ENCODE results near the gene PTP4A2.
"Not testable (repeated sequence)": the region's sequence is repeated elsewhere in the genome, so short reads cannot be mapped to it uniquely, and the experiment has no call there.

The PTP4A2 gene

GRCh38 chr1:31949862-31950261 is 11.7 kb upstream of the PTP4A2 start:
- no peak for DNase-seq (ENCODE audit: low read depth)

DNA sequence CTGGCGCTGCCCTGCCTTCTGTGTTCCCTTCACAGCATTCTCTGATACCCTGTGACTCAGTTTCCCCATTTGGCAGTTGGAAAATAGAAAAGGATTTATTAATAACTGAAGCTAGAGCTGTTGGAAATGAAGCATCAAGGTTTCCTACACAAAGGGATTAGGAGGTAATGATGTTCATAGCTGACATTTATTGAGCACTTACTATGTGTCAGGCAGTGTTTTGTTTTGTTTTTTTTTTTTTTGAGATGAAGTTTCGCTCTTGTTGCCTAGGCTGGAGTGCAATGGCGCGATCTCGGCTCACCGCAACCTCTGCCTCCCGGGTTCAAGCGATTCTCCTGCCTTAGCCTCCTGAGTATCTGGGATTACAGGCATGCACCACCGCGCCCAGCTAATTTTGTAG is 7.5 kb upstream of the PTP4A2 start:
- not testable (repeated sequence) for DNase-seq (ENCODE audit: low read depth)

GRCh38 chr1:31944205-31945089 is 6.3 kb upstream of the PTP4A2 start:
- DNase-seq (ENCODE audit: low read depth), result peak; percentile 68

GRCh38 chr1:31943546-31944184 is 5.5 kb upstream of the PTP4A2 start:
- no peak for DNase-seq (ENCODE audit: low read depth)

DNA sequence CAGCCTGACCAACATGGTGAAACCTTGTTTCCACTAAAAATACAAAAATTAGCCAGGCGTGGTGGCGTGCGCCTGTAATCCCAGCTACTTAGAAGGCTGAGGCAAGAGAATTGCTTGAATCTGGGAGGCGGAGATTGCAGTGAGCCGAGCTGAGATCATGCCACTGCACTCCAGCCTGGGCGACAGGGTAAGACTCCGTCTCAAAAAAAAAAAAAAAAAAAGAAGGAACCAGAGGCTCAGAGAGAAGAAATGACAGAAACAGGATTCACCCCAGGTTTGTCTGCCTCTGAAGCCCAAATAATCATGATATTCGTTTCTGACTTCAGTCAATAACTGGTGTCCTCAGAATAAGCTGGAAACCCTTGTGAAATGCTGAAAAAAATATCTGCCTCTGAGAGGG is 3.9 kb upstream of the PTP4A2 start:
- not testable (repeated sequence) for DNase-seq (ENCODE audit: low read depth)

- DNase-seq (ENCODE audit: low read depth), result peak; percentile 72
Measured at GRCh38 chr1:31939484-31940329, 1.5 kb upstream of the PTP4A2 start.

GRCh38 chr1:31937300-31938183 is 626 bp downstream of the PTP4A2 start:
- DNase-seq (ENCODE audit: low read depth), result peak; percentile 71

DNA sequence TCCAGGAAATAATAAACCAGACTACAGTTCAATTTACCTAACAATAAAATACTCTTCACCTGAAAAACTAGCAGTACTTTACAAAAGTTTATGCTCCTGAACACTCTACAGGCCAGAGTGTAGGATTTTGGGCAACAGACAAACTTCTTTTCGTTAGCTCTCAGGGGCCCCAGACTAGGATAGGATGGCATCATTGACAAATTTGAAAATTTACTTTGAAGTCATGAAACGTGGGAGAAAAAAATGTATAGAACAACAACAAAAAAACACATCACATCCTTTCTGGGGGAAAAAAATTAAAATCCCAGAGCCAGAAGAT is 1.2 kb downstream of the PTP4A2 start:
- no peak for DNase-seq (ENCODE audit: low read depth)

- DNase-seq (ENCODE audit: low read depth), result no peak
Measured at GRCh38 chr1:31936278-31936980, 1.7 kb downstream of the PTP4A2 start.

DNA sequence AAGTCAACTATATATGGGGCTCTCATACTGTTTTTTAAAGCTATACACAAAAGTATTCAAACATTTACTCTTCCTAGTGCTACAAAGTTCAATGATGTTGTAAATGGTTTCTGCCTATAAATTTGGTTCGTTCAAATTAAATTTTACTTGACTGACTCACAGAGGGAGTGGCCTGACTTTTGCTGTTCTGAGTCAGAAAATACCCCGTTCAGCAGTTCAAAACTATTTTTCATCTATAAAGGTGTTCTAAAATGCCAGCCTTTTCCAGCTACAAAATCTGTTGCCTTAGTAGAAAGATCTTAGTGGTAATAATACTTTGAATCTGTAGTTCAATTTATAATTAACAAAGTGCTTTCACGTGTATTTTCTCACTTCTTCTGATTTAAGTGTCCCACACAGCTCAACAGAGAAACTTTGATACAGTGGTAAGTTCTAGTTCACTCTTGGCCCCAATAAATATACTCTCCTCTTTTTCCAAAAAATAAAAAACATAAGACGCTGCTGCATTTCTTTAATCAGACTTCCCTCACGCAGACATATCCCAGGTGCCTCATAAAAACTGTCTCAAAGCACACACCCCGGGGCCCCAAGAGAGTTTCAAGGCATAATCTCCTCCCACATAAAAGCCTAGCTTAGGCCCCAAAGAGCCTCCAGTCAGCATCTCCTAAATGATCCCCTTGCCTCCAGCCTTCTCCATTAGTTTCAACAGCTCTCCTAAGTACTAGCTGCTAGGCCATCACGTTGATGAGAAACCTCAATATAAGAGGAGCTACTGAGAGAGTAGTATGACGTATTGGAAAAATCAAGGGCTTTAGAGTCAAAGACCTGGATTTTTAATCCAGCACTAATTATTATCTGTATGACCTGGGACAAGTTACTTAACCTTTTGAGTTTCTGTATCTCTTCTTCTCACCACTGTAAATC is 3.2 kb downstream of the PTP4A2 start:
- DNase-seq (ENCODE audit: low read depth), result no peak

- DNase-seq (ENCODE audit: low read depth), result no peak
Measured at GRCh38 chr1:31932491-31933316, 5.5 kb downstream of the PTP4A2 start.

DNA sequence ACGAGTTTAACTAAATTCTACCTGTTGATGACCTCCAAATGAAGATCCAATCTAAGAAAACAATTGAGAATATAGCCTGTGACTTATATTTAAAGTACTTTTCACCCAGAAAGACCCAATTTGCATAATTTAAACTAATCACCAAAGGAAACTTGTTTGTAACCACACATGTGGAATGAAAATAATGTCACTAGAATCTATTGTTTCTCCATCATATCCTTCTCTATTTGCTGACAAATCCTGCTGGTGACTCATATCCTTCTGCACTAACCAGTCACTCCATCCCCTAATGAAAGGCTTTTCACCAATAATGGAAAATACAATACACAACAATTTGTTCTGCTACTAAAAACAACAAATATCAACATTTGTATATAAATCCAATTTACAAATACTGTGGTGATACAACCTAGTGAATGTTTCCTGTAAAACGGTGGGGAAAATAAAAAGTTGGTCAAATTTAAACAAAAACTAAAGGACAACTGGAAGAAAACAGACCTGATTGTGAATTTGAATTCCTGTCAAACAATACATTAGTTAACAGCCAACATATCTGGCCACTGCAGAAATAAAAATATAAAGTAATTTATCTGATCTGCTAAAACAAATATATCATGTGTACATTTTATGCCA is 6.5 kb downstream of the PTP4A2 start:
- no peak for DNase-seq (ENCODE audit: low read depth)

DNA sequence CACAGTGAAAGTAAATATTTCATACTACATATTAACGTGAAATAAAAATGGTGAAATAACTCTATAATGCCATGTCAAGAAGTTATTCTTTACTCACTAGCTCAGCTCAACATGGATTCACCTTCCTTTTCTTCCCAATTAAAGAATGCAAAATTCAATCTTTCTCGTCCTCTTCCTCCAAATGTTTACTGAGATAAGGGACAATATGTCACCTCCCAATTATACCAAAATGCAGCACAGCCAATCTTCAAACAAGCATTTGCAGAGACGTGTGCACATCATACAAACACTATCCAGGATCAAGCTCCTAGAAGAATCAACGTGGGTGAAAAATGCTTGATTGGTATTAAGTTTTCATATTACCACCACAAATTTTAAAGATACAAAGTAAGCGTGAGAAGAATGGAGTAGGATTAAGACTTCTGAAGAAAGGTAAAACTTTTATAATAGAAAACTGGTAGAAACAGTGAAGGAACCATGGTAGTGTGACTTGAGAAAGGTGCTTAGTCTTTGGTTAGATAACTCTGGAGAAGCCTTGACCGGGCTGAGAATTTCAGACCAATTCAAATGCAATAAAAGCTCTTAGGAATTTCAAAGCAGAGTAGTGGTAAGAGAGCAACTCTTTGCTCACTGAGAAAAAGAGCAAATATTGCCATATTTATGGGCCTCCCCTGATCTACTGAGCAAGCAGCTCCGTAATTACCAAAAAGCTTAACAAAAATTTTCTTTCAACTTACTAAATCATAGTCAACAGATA is 7.2 kb downstream of the PTP4A2 start:
- no peak for DNase-seq (ENCODE audit: low read depth)

DNA sequence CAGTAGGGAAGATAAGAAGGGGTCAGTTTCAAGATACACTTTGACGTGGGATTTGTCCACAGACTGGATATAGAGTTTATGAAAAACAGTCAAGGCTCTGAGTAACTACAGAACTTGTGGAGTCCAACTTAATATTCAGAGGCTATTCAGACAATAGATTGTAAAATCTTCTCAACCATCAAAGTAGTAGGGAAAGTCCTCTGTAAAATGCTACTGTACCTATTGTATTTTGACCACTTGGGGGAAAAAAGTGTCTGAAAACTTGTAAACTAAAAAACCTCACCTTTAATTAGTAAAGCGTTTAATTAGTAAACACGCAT is 10.5 kb downstream of the PTP4A2 start:
- DNase-seq (ENCODE audit: low read depth), result no peak

- no peak for DNase-seq (ENCODE audit: low read depth)
Measured at GRCh38 chr1:31926853-31927660, 11.1 kb downstream of the PTP4A2 start.

DNA sequence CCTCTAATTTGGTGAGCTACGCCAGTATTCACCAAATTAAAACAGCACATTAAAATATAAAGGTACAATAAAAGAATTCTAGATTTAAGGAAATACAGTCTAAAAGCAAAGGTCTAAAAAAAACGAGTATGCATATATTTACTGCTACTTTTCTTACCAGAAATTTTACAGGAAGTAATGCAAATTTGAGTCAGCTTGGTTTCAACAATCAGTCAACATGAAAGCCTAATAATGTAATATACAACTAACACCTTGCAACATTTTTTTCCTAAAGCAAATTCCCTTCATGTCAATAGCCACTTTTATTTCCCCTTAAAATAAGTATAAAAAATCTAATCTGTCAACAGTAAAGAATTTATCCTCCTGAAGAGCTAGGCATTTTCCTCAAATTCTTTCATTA is 11.9 kb downstream of the PTP4A2 start:
- no peak for DNase-seq (ENCODE audit: low read depth)

DNA sequence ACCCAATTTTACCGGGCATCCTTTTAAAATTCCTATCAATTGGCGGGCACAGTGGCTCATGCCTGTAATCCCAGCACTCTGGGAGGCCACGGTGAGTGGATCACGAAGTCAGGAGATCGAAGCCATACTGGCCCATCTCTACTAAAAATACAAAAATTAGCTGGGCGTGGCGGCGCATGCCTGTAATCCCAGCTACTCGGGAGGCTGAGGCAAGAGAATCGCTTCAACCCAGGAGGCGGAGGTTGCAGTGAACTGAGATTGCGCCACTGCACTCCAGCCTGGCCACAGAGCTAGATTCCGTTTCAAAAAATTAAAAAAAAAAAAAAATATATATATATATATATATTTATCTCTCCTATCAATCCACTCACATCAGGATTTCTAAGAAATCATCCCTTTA is 12.3 kb downstream of the PTP4A2 start:
- DNase-seq (ENCODE audit: low read depth), result not testable (repeated sequence)
